ENCODE data around the gene NAA25. TPM values are rescaled to one million over a fixed set of nuclear protein-coding genes. Genes with fewer than 3 reads are reported as not detected.

The NAA25 gene
- total RNA-seq, 2 experiments from 2014 or later: 27.5 to 31.2 TPM

DNA sequence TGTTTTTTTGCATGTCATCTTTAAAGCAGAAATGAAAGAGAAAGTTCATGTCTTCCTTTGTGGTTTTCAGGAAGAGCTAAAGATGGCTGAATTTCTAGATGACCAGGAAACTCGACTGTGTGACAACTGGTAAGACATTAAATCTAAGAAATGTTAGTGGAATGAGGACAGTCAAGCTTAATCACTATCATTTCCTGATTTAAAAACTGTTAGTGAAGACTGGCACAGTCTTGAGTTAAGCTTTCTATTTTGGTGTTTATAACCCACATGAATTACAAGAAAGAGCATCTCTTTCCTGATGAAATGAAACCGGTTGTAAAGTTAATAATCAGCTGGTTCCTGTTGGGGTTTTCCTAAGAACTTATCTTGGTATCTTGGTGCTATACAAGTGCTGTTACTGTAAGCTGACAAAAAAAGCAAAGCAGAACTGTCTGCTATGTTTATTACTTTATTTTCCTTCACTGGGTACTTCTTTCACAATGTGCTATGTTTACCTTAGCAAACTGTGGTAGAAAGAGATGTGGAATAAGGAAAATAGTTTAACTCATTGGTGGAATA, 21.9 kb upstream of the NAA25 start:
- Mint-ChIP-seq H3K9me3 (ENCODE audit: insufficient read depth) (no peaks in the 10 kb centered on the region), H3K27me3 (ENCODE audit: low read depth) (no peaks in the 10 kb centered on the region), H3K4me3 (peak overlapping the region; percentile 56), H3K27ac (peak overlapping the region; percentile 87), H3K36me3 (ENCODE audit: low read depth) (peaks cover 40% of the 10 kb centered on the region), H3K4me1 (ENCODE audit: low read depth) (peaks cover 55% of the 10 kb centered on the region)
- ATAC-seq: peak; percentile 61
- ChIA-PET POLR2A (interaction anchor here (0.6 to 4.3 kb wide), 10 partner anchors 17 to 1545 kb away, joined by 3 to 51 read pairs (median 3); partner anchors contain the start of genes ERP29, NAA25, PTPN11 and TMEM116), CTCF (interaction anchor here (0.9 to 4.0 kb wide), 12 partner anchors 9 to 289 kb away, joined by 3 to 21 read pairs (median 4); partner anchors contain the start of genes ERP29, MAPKAPK5, NAA25 and TMEM116)
- DNase-seq: no peak

DNA sequence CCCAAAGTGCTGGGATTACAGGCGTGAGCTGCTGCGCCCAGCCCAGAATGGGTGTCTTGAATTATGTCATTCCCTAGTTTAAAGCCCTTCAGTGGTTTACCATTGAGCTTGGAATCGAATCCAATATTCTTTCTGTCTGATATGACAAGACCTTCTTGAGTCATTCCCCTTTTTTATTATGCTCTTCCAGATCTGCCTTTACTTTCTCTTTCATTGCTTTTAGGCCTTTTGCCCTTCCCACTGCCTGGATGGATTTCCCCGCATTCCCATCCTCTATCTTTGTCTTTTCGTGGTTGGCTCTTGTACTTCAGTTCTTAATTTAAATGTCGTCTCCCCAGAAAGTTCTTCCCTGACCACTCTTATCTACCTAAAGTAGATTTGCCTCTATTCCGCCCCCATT, 18.3 kb upstream of the NAA25 start:
- no peak for DNase-seq
- Mint-ChIP-seq H3K27ac (peak overlapping the region; percentile 74), H3K9me3 (ENCODE audit: insufficient read depth) (no peaks in the 10 kb centered on the region), H3K4me3 (peak overlapping the region; percentile 89), H3K4me1 (ENCODE audit: low read depth) (peaks cover 49% of the 10 kb centered on the region), H3K27me3 (ENCODE audit: low read depth) (peaks cover 8% of the 10 kb centered on the region), H3K36me3 (ENCODE audit: low read depth) (peaks cover 24% of the 10 kb centered on the region)
- ATAC-seq: no peak
- ChIA-PET CTCF (interaction anchor here (1.2 to 3.4 kb wide), 2 partner anchors 17 to 261 kb away, joined by 4 to 19 read pairs; partner anchors contain the start of gene NAA25), POLR2A (interaction anchor here (1.3 to 5.5 kb wide), 3 partner anchors 15 to 114 kb away, joined by 6 to 146 read pairs (median 7); partner anchors contain the start of genes ERP29, NAA25 and TMEM116)

GRCh38 chr12:112126000-112126438, 17.4 kb upstream of the NAA25 start:
- ATAC-seq (no peak), DNase-seq (no peak)
- Mint-ChIP-seq H3K36me3 (ENCODE audit: low read depth) (peaks cover 19% of the 10 kb centered on the region), H3K4me3 (peak overlapping the region; percentile 89), H3K27me3 (ENCODE audit: low read depth) (peaks cover 10% of the 10 kb centered on the region), H3K4me1 (ENCODE audit: low read depth) (peaks cover 40% of the 10 kb centered on the region), H3K9me3 (ENCODE audit: insufficient read depth) (no peaks in the 10 kb centered on the region), H3K27ac (peak overlapping the region; percentile 74)
- ChIA-PET POLR2A (interaction anchor here (0.5 to 5.5 kb wide), 11 partner anchors 13 to 1451 kb away, joined by 3 to 146 read pairs (median 6); partner anchors contain the start of genes ERP29, NAA25 and TMEM116), CTCF (interaction anchor here (0.8 to 3.4 kb wide), 4 partner anchors 17 to 262 kb away, joined by 3 to 19 read pairs (median 4); partner anchors contain the start of genes ERP29, NAA25 and TMEM116)

- H3K4me1 Mint-ChIP-seq (ENCODE audit: low read depth): peaks cover 39% of the 10 kb centered on the region
- ChIA-PET POLR2A (interaction anchor here (0.6 to 5.5 kb wide), 17 partner anchors 13 to 283 kb away, joined by 3 to 146 read pairs (median 3); partner anchors contain the start of genes ERP29, MAPKAPK5, NAA25 and TMEM116), CTCF (interaction anchor here (0.8 to 3.4 kb wide), 6 partner anchors 8 to 262 kb away, joined by 3 to 19 read pairs (median 4); partner anchors contain the start of genes ERP29, NAA25 and TMEM116)
- peak; percentile 99 for ATAC-seq
- peaks cover 15% of the 10 kb centered on the region for H3K36me3 Mint-ChIP-seq (ENCODE audit: low read depth)
- DNase-seq: peak; percentile 99
- no peaks in the 10 kb centered on the region for H3K9me3 Mint-ChIP-seq (ENCODE audit: insufficient read depth)
- peak within 1 kb of the TSS; percentile 89 for H3K4me3 Mint-ChIP-seq
- H3K27me3 Mint-ChIP-seq (ENCODE audit: low read depth): peaks cover 15% of the 10 kb centered on the region
- H3K27ac Mint-ChIP-seq: peak within 1 kb of the TSS; percentile 86
These were observed 16.8 kb upstream of the NAA25 start, which contains the start of gene TRAFD1 for GRCh38 chr12:112125250-112125999. Gene TRAFD1, plus strand, starts transcription at chr12:112125560. Its CDS starts 4,963 bp downstream, at chr12:112130523.

DNA sequence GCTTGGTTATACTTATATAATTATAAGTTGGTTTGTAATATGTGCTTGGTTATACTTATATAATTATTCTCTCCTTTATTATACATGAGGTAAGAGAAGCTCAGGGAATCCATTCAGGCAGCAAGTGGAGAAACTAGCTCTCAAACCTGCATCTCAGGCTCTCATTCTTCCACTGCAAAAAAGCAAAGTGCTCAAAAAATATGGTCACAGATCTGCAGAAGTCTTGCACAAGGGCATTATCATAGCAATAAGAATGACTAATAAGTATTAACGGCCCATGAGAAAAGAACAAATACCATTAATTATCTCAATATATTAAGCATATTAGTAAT, 16.3 kb upstream of the NAA25 start:
- DNase-seq: no peak
- ChIA-PET CTCF (interaction anchor here (0.8 to 3.4 kb wide), 4 partner anchors 8 to 111 kb away, joined by 3 to 19 read pairs (median 4); partner anchors contain the start of genes ERP29, NAA25 and TMEM116), POLR2A (interaction anchor here (0.6 to 5.5 kb wide), 15 partner anchors 13 to 283 kb away, joined by 3 to 146 read pairs (median 3); partner anchors contain the start of genes MAPKAPK5 and NAA25)
- H3K4me1 Mint-ChIP-seq (ENCODE audit: low read depth): peaks cover 38% of the 10 kb centered on the region
- H3K27me3 Mint-ChIP-seq (ENCODE audit: low read depth): peaks cover 15% of the 10 kb centered on the region
- no peaks in the 10 kb centered on the region for H3K9me3 Mint-ChIP-seq (ENCODE audit: insufficient read depth)
- peak overlapping the region; percentile 27 for H3K4me3 Mint-ChIP-seq
- H3K27ac Mint-ChIP-seq: no peak overlapping the region
- H3K36me3 Mint-ChIP-seq (ENCODE audit: low read depth): peaks cover 15% of the 10 kb centered on the region
- ATAC-seq: no peak

- ChIA-PET CTCF (interaction anchor here (1.0 to 2.4 kb wide), 2 partner anchors 9 to 14 kb away, joined by 3 to 9 read pairs; no protein-coding TSS in a partner anchor), POLR2A (interaction anchor here (5.5 kb wide), 1 partner anchor 11 kb away, joined by 146 read pairs; the partner anchor contains the start of gene NAA25)
- DNase-seq (no peak), ATAC-seq (no peak)
- Mint-ChIP-seq H3K27me3 (ENCODE audit: low read depth) (peaks cover 17% of the 10 kb centered on the region), H3K9me3 (ENCODE audit: insufficient read depth) (no peaks in the 10 kb centered on the region), H3K27ac (no peak overlapping the region), H3K36me3 (ENCODE audit: low read depth) (peaks cover 8% of the 10 kb centered on the region), H3K4me3 (no peak overlapping the region), H3K4me1 (ENCODE audit: low read depth) (peaks cover 24% of the 10 kb centered on the region)
These were observed 14.5 kb upstream of the NAA25 start for GRCh38 chr12:112122823-112123690.

DNA sequence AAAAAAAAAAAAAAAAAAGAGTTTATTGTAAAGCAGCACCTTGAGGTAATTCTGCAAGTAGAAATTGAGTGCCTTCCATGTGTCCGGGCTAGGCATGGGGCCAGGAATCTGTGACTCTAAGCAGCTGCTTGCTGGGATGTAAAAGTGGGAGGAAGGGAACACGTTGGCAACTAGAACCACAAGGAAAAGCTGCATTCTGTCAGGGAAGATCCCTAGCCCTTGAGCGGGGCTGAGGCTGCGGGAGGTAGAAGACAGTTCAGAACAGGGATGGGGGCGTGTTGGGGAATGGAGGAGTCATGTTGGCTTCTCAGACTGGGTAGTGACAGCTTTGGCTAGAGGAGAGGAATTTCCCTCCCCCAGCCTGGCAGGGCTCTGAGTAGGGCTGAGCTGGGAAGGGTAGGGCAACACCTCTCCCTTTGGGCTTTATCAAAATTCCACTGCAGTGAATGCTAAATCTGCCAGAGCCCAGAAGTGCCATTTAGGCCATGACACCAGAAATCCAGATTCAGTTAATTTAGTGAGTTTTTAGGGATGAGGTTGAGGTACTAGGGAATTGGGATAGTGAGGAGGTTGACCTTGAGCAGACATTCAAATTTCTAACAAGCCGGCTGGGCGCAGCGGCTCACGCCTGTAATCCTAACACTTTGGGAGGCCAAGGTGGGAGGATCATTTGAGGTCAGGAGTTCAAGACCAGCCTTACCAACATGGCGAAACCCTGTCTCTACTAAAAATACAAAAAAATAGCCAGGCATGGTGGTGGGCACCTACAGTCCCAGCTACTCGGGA, 13.4 kb upstream of the NAA25 start:
- ATAC-seq (no peak), DNase-seq (no peak)
- Mint-ChIP-seq H3K27me3 (ENCODE audit: low read depth) (peaks cover 17% of the 10 kb centered on the region), H3K9me3 (ENCODE audit: insufficient read depth) (no peaks in the 10 kb centered on the region), H3K27ac (no peak overlapping the region), H3K4me3 (no peak overlapping the region), H3K36me3 (ENCODE audit: low read depth) (peaks cover 6% of the 10 kb centered on the region), H3K4me1 (ENCODE audit: low read depth) (peaks cover 17% of the 10 kb centered on the region)
- POLR2A ChIA-PET: interaction anchor here (0.8 to 5.5 kb wide), 3 partner anchors 10 to 108 kb away, joined by 3 to 146 read pairs (median 6); partner anchors contain the start of gene NAA25
- CTCF ChIA-PET: interaction anchor here (2.4 kb wide), 1 partner anchor 12 kb away, joined by 9 read pairs; no protein-coding TSS in a partner anchor

GRCh38 chr12:112117685-112118084, 9.1 kb upstream of the NAA25 start:
- H3K4me3 Mint-ChIP-seq: no peak overlapping the region
- no peaks in the 10 kb centered on the region for H3K36me3 Mint-ChIP-seq (ENCODE audit: low read depth)
- ChIA-PET POLR2A (interaction anchor here (11.2 kb wide), 1 partner anchor 7 kb away, joined by 146 read pairs; the partner anchor contains the start of gene TRAFD1), CTCF (no interaction called here)
- no peak overlapping the region for H3K27ac Mint-ChIP-seq
- H3K9me3 Mint-ChIP-seq (ENCODE audit: insufficient read depth): no peaks in the 10 kb centered on the region
- ATAC-seq (no peak), DNase-seq (no peak)
- H3K27me3 Mint-ChIP-seq (ENCODE audit: low read depth): peaks cover 13% of the 10 kb centered on the region
- peaks cover 13% of the 10 kb centered on the region for H3K4me1 Mint-ChIP-seq (ENCODE audit: low read depth)

GRCh38 chr12:112116232-112117060, 7.9 kb upstream of the NAA25 start:
- Mint-ChIP-seq H3K27ac (peak overlapping the region; percentile 72), H3K4me3 (peak overlapping the region; percentile 36), H3K27me3 (ENCODE audit: low read depth) (peaks cover 7% of the 10 kb centered on the region), H3K4me1 (ENCODE audit: low read depth) (peaks cover 13% of the 10 kb centered on the region), H3K9me3 (ENCODE audit: insufficient read depth) (no peaks in the 10 kb centered on the region), H3K36me3 (ENCODE audit: low read depth) (no peaks in the 10 kb centered on the region)
- POLR2A ChIA-PET: interaction anchor here (11.2 kb wide), 1 partner anchor 9 kb away, joined by 146 read pairs; the partner anchor contains the start of gene TRAFD1
- DNase-seq (peak; percentile 44), ATAC-seq (peak; percentile 83)
- CTCF ChIA-PET: no interaction called here

All from activated CD8-positive, alpha-beta T cell treated with anti-CD3 and anti-CD28 coated beads, Interleukin-2, amount 10 ng/mL, durations not matched to agents 7 days and 5 days (primary cell).